Measurements from ENCODE around the gene PSMB2. TPM values are rescaled to one million over a fixed set of nuclear protein-coding genes. Genes with fewer than 3 reads are reported as not detected.

Gene PSMB2
- total RNA-seq, 1 donor from 2014 or later: 69.9 TPM

DNA sequence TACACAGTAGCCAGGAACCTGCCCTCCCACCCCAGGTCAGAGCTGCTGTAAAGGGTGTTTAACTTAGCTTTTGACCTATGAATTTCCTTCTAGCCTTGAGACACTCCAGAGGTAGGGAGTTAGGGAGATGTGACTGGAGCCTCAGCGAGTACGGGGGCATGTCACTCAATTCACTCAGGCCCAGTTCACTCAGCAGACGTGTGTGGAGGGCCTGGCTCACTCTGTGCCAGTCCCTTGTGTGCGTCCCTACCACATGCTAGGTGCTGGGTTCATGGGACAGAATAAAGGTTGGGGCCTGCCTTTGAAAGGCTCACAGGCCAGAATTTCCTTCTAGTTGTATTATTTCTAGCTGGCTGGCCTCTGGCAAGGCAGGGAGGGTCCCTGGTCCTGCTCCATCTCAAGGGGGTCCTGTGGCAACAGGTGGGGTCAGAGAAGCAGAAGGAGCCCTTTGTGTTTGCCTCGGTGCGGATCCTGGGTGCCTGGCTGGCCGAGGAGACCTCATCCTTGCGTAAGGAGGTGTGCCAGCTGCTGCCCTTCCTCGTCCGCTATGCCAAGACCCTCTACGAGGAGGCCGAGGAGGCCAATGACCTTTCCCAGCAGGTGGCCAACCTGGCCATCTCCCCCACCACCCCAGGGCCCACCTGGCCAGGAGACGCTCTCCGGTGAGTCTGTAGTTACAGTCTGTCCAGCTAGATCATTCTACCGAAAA, 79.2 kb downstream of the PSMB2 start:
- H3K36me3 Mint-ChIP-seq (ENCODE audit: low read depth, unreplicated experiment): peaks cover 23% of the 10 kb centered on the region

GRCh38 chr1:35561297-35561971, 79.9 kb downstream of the PSMB2 start:
- no peak for TF ChIP-seq CTCF (IDR thresholded peaks at IDR 0.05; ENCODE audit: unreplicated experiment)
- H3K36me3 Mint-ChIP-seq (ENCODE audit: low read depth, unreplicated experiment): peaks cover 20% of the 10 kb centered on the region
- peaks cover 10% of the 10 kb centered on the region for H3K27me3 Mint-ChIP-seq (ENCODE audit: unreplicated experiment)
- H3K4me1 Mint-ChIP-seq (ENCODE audit: unreplicated experiment): peaks cover 20% of the 10 kb centered on the region
- no peak for DNase-seq (ENCODE audit: low spot score)
- H3K4me3 Mint-ChIP-seq (ENCODE audit: unreplicated experiment): peak overlapping the region; percentile 78
- no peaks in the 10 kb centered on the region for H3K9me3 Mint-ChIP-seq (ENCODE audit: unreplicated experiment)
- no peak overlapping the region for H3K27ac Mint-ChIP-seq (ENCODE audit: unreplicated experiment)

More for the DNA sequence above, 79.2 kb downstream of the PSMB2 start:
- H3K27me3 Mint-ChIP-seq (ENCODE audit: unreplicated experiment): peaks cover 8% of the 10 kb centered on the region
- no peak overlapping the region for H3K27ac Mint-ChIP-seq (ENCODE audit: unreplicated experiment)
- H3K4me1 Mint-ChIP-seq (ENCODE audit: unreplicated experiment): peaks cover 20% of the 10 kb centered on the region
- no peak for TF ChIP-seq CTCF (IDR thresholded peaks at IDR 0.05; ENCODE audit: unreplicated experiment)
- no peak for DNase-seq (ENCODE audit: low spot score)
- peak overlapping the region; percentile 25 for H3K4me3 Mint-ChIP-seq (ENCODE audit: unreplicated experiment)
- H3K9me3 Mint-ChIP-seq (ENCODE audit: unreplicated experiment): no peaks in the 10 kb centered on the region

- no peak for TF ChIP-seq CTCF (IDR thresholded peaks at IDR 0.05; ENCODE audit: unreplicated experiment)
- H3K36me3 Mint-ChIP-seq (ENCODE audit: low read depth, unreplicated experiment): peaks cover 18% of the 10 kb centered on the region
- H3K9me3 Mint-ChIP-seq (ENCODE audit: unreplicated experiment): no peaks in the 10 kb centered on the region
- peak overlapping the region; percentile 78 for H3K4me3 Mint-ChIP-seq (ENCODE audit: unreplicated experiment)
- no peak overlapping the region for H3K27ac Mint-ChIP-seq (ENCODE audit: unreplicated experiment)
- H3K4me1 Mint-ChIP-seq (ENCODE audit: unreplicated experiment): peaks cover 28% of the 10 kb centered on the region
- DNase-seq (ENCODE audit: low spot score): no peak
- H3K27me3 Mint-ChIP-seq (ENCODE audit: unreplicated experiment): peaks cover 10% of the 10 kb centered on the region
Observed at GRCh38 chr1:35560256-35561225, 80.8 kb downstream of the PSMB2 start.

DNA sequence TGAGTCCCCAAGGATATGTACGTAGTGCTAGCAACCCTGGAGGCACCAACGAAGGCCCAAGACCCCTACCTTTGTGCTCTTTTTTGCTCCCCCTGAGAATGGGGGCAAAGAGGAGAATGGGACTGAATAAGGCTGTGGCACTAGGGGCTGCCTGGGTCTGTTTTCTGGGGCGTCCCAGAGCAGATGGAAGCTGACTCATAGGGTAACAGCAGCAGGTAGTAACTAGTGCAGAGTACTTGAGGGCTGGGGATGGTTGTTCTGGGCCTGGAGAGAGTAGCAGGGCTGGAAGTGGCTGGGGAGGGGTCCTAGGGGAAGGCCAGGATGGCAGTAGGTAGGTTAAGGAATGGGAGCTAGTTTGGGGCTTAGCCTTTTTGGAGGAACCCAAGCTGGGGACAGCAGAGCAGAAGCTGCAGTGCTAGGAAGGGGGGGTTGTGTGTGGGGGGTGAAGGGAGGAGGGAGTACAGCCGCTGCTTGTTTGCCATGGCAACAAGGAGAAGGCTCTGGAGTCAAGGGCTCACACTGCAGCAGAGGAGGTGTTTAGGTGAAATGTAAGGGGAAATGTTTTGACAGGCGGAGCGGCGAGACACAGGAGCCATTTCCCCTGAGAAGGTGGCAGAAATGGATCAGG, 81.9 kb downstream of the PSMB2 start:
- H3K4me1 Mint-ChIP-seq (ENCODE audit: unreplicated experiment): peaks cover 34% of the 10 kb centered on the region
- no peak overlapping the region for H3K27ac Mint-ChIP-seq (ENCODE audit: unreplicated experiment)
- H3K27me3 Mint-ChIP-seq (ENCODE audit: unreplicated experiment): peaks cover 10% of the 10 kb centered on the region
- no peak for TF ChIP-seq CTCF (IDR thresholded peaks at IDR 0.05; ENCODE audit: unreplicated experiment)
- no peaks in the 10 kb centered on the region for H3K9me3 Mint-ChIP-seq (ENCODE audit: unreplicated experiment)
- DNase-seq (ENCODE audit: low spot score): no peak
- H3K36me3 Mint-ChIP-seq (ENCODE audit: low read depth, unreplicated experiment): peaks cover 15% of the 10 kb centered on the region
- H3K4me3 Mint-ChIP-seq (ENCODE audit: unreplicated experiment): peak overlapping the region; percentile 23

Measured in endothelial cell (in vitro differentiated cells).